WERI-Rb-1 (cell line): Measurements from ENCODE around the gene ZNF407.

Source experiments
- DNase-seq: peaks from one replicate; pipeline ENCODE4 v3.0.0-alpha.2; 2020
- H3K27ac ChIP-seq: fragments of 250-450 bp; sonication (Bioruptor Pico); 2 replicates; pipeline ENCODE4 v1.5.1; 2020; ENCODE audit warnings: mild to moderate bottlenecking, moderate library complexity
- H3K27me3 ChIP-seq: fragments of 250-450 bp; sonication (Bioruptor Pico); 2 replicates; pipeline ENCODE4 v1.5.1; 2021; ENCODE audit warnings: mild to moderate bottlenecking, low read depth, moderate library complexity; ENCODE audit not compliant: insufficient read depth, severe bottlenecking
- H3K36me3 ChIP-seq: fragments of 250-450 bp; sonication (Bioruptor Pico); 2 replicates; pipeline ENCODE4 v1.5.1; 2020; ENCODE audit warnings: mild to moderate bottlenecking, moderate library complexity
- H3K4me3 ChIP-seq: 2 replicates; pipeline ENCODE4 v1.5.1; 2011; ENCODE audit warnings: low read depth, mild to moderate bottlenecking, control low read depth, low read length
- H3K9me3 ChIP-seq: fragments of 250-450 bp; sonication (Bioruptor Pico); 2 replicates; pipeline ENCODE4 v1.5.1; 2021; ENCODE audit warnings: mild to moderate bottlenecking, moderate library complexity; ENCODE audit not compliant: severe bottlenecking
- TF ChIP-seq, protein P1 (sequence below): IDR thresholded peaks from 2 replicates; pipeline ENCODE4 v1.5.1; 2011; ENCODE audit warnings: low read depth, mild to moderate bottlenecking, control low read depth, inconsistent platforms, low read length

ZNF407 gene

DNA sequence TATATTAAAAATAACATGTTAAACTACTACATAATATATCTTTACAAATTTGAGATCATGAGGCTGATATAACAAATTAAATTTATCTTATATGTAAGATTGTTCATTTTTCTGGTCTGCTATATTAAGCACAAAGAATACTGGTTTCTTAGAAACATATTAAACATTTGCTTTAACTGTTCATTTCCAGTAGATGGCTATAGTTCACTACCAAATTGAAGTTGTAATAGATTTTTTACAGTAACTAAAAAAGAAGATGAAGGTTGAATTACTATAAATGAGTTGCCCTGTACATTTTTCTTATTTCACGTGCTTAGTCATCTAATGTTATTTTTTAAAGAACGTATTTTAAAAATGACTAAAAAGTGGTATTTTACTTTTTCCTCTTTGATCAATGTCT lies 57.0 kb downstream of the ZNF407 start:
- no peak overlapping the region for H3K4me3 ChIP-seq
- TF ChIP-seq, protein P1, sequence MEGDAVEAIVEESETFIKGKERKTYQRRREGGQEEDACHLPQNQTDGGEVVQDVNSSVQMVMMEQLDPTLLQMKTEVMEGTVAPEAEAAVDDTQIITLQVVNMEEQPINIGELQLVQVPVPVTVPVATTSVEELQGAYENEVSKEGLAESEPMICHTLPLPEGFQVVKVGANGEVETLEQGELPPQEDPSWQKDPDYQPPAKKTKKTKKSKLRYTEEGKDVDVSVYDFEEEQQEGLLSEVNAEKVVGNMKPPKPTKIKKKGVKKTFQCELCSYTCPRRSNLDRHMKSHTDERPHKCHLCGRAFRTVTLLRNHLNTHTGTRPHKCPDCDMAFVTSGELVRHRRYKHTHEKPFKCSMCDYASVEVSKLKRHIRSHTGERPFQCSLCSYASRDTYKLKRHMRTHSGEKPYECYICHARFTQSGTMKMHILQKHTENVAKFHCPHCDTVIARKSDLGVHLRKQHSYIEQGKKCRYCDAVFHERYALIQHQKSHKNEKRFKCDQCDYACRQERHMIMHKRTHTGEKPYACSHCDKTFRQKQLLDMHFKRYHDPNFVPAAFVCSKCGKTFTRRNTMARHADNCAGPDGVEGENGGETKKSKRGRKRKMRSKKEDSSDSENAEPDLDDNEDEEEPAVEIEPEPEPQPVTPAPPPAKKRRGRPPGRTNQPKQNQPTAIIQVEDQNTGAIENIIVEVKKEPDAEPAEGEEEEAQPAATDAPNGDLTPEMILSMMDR: no peak
- no peaks in the 10 kb centered on the region for H3K36me3 ChIP-seq
- H3K27me3 ChIP-seq: no peaks in the 10 kb centered on the region
- no peak overlapping the region for H3K27ac ChIP-seq
- DNase-seq: no peak
- no peaks in the 10 kb centered on the region for H3K9me3 ChIP-seq

DNA sequence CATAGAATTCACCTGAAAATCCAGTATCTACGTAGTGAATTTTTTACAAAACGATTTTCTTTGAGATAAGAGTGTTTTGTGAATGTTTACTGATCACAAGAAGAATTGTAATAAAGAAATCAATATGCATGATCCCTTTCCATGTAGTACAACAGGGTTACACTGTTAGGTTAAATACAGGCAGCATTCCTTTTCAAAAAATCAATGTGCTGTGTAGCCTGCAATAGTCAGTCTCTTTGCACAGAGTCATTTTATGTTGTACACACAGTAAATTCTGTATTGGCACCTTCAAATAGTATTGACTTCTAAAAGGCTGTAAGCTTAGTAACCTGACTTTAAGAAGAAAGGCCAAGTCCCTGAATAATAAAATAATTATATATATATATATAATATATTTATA lies 63.3 kb downstream of the ZNF407 start:
- DNase-seq: no peak

DNA sequence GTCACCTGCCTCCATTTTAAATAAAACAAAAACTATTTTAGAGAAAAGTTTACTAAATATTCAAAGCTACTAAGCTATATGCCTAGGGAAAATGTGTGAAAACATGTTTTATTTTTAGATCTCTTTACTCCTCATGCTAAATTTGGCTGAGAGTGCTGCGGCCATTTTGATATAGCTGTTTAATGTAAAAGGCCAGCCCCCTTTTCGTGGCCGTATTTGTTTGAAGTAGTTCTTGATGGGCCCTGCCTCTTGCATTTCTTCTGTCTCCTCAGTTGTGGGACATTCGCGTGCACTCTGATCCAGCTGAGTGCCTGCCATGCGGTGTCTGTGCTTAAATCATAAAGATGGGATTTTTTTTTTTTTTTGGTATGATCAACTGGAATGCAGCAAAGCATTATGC lies 64.0 kb downstream of the ZNF407 start:
- Histone ChIP-seq H3K27ac (no peak overlapping the region), H3K27me3 (no peaks in the 10 kb centered on the region), H3K9me3 (no peaks in the 10 kb centered on the region), H3K4me3 (no peak overlapping the region), H3K36me3 (no peaks in the 10 kb centered on the region)
- DNase-seq: no peak
- TF ChIP-seq, protein P1: no peak

More for the DNA sequence above, 63.3 kb downstream of the ZNF407 start:
- no peak overlapping the region for H3K4me3 ChIP-seq
- no peaks in the 10 kb centered on the region for H3K9me3 ChIP-seq
- TF ChIP-seq, protein P1: no peak
- no peaks in the 10 kb centered on the region for H3K27me3 ChIP-seq
- no peaks in the 10 kb centered on the region for H3K36me3 ChIP-seq
- H3K27ac ChIP-seq: no peak overlapping the region

DNA sequence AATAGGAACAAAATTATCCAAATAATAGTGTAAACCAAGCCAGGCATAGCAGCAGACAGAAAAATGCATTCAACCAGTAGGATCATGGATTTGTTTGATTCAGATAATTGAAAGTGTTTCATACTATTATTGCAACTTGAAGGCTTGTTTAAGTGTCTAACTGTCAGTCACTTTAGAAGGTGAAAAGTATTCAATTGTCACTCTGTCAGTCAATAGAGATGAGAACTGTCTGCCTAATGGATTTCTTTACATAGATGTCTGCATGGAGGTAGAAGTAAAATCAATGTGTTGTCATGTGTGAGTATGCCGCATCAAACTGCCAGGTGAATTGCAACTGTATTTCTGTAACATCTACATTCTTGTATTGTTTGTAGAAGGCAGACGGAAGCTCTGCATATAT lies 65.0 kb downstream of the ZNF407 start:
- Histone ChIP-seq H3K4me3 (no peak overlapping the region), H3K9me3 (no peaks in the 10 kb centered on the region), H3K36me3 (no peaks in the 10 kb centered on the region), H3K27ac (no peak overlapping the region), H3K27me3 (no peaks in the 10 kb centered on the region)
- TF ChIP-seq, protein P1: no peak
- DNase-seq: no peak

DNA sequence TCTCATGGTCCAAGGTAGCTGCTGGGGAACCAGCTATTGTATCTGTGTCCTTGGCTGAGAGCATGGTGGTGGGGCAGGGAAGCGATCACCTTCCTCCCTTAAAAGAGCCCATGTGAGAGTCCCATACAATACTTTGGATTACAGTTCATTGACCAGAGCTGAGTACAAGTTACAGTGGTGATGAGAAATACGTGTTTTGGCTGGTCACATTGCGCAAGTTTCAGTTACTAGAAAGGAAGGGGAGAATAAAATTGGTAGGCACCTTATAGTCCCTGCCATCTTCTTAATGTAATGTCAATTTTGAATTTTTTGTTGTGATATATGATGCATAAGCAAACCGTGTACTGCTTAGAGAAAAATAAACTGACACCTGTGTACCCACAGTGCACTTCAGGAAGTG lies 67.7 kb downstream of the ZNF407 start:
- H3K36me3 ChIP-seq: no peaks in the 10 kb centered on the region
- no peak overlapping the region for H3K4me3 ChIP-seq
- H3K27ac ChIP-seq: no peak overlapping the region
- no peaks in the 10 kb centered on the region for H3K9me3 ChIP-seq
- TF ChIP-seq, protein P1: no peak
- DNase-seq: no peak
- no peaks in the 10 kb centered on the region for H3K27me3 ChIP-seq

DNA sequence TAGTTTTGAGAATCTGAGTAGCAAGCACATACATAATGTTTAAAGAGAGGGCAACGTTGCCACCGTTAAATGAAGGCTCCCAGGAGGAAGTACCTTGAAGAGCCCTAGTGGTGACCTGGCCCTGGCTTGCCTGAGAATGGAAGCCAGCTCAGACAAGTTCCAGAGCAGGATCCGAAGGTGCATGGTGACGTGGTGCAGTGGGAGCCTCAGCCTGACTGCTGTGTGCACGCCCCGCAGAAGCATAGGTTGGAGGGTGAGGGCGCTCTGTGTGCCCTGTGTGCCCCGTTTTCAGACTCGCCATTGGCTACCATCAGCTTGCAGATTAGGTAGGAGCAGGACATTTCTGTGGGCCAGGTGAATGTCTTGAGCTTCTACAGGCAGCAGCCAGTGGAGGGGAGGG lies 68.2 kb downstream of the ZNF407 start:
- Histone ChIP-seq H3K27me3 (no peaks in the 10 kb centered on the region), H3K4me3 (no peak overlapping the region), H3K36me3 (no peaks in the 10 kb centered on the region), H3K27ac (no peak overlapping the region), H3K9me3 (no peaks in the 10 kb centered on the region)
- TF ChIP-seq, protein P1: no peak
- DNase-seq: no peak
